HG03575 (cell line): ENCODE data around the gene CLDN24.
"Not testable (repeated sequence)": the region's sequence is repeated elsewhere in the genome, so short reads cannot be mapped to it uniquely, and the experiment has no call there.

ENCODE experiments used
- ATAC-seq: cut with Tn5 transposase; IDR thresholded peaks from one replicate; pipeline ENCODE4 v1.9.1; 2021; ENCODE audit not compliant: unreplicated experiment, insufficient number of reproducible peaks, low FRiP score; ENCODE audit errors: extremely low read depth

The CLDN24 gene

DNA sequence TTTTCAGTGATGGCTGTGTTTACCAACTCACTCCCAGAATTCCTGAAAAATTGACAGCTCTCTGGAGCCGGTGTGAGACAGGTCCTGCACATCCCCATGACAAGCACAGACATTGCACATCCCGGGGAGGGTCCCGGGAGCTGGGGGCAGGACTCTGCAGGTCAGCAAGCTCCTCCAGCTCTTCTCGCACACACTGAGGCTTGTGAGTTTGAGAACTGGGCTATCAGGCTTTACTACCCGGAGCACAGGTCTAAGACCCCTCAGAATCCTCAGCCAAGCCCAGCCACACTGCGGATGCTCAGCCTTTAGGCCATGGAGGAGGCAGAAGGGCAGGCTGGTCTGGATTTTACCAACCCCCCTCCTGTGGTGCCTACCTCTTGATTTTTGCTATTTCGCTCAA, 5.6 kb upstream of the CLDN24 start:
- ATAC-seq, result no peak

DNA sequence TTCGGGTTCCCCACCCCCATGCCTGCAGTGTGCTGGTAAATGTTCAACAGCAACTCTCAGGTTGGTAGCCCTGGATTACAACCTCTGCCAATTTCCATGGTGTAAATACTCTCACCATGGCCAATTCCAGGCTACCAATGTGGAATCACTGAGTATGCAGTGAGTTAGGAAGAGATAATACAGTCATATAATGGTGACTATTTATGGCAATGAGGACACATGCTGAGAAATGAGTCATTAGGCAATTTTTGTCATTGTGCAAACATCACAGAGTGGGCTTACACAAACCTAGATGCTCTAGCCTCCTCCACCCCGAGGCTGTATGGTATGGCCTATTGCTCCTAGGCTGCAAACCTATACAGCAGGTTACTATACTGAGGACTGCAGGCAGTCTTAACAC, 4.6 kb upstream of the CLDN24 start:
- ATAC-seq, result no peak

- not testable (repeated sequence) for ATAC-seq
Measured at GRCh38 chr4:183326387-183326786, 4.2 kb upstream of the CLDN24 start.

DNA sequence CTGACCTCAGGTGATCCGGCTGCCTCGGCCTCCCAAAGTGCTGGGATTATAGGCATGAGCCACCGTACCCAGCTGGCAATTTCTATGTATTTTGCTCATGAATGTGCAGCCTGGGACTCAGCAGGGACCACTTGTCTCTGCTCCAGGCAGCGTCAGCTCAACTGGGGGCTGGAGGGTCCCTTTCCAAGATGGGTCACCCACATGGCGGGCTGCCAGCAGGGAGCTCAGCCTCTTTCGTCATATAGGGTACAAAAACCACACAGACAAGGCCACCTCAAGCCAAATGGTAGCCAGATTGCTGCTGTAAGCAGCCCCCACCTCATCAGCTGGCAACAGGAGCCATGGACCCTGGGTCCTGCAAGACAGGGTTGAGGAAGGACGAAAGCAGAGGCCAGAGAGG, 2.4 kb upstream of the CLDN24 start:
- no peak for ATAC-seq

GRCh38 chr4:183324056-183324455, 1.8 kb upstream of the CLDN24 start:
- not testable (repeated sequence) for ATAC-seq

DNA sequence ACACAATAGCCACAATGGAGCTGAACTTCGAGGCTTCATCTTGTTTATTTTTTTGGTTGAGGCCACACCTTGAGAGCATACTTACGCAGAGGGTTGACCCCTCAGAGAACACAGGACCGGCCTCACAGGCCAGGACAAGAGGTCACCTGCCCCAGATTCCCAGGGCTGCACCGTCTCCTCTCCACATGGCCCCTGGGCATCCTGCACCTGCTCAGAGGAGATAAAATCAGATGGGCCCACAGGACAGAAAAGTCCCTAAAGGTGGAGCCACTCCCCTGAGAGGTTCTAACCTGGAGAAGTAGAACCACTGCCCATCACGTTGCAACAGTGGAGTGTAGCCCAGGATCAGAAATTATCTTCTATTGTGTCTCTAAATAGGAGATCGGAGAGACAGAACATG, 1.1 kb upstream of the CLDN24 start:
- ATAC-seq, result no peak

- no peak for ATAC-seq
Measured at GRCh38 chr4:183321516-183321915, 710 bp downstream of the CLDN24 start.

DNA sequence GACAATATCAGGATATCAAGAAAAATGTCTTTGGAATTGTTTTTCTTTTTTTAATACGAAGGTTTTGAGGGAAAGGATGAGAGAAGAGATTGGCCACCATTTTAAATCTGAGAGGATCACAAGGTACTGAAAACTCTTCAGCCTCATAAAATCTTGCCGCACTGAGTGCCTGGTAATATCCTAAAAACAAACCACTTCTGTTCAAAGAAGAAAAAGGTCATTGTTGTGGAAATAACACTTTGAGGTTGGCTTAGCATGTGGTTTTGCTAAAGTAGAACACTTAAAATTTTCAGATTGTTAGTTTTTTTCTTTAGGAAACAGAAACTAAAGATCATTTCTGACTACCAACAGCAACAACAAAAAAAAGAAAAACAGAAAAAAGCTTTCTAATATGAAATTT, 1.1 kb downstream of the CLDN24 start:
- no peak for ATAC-seq

DNA sequence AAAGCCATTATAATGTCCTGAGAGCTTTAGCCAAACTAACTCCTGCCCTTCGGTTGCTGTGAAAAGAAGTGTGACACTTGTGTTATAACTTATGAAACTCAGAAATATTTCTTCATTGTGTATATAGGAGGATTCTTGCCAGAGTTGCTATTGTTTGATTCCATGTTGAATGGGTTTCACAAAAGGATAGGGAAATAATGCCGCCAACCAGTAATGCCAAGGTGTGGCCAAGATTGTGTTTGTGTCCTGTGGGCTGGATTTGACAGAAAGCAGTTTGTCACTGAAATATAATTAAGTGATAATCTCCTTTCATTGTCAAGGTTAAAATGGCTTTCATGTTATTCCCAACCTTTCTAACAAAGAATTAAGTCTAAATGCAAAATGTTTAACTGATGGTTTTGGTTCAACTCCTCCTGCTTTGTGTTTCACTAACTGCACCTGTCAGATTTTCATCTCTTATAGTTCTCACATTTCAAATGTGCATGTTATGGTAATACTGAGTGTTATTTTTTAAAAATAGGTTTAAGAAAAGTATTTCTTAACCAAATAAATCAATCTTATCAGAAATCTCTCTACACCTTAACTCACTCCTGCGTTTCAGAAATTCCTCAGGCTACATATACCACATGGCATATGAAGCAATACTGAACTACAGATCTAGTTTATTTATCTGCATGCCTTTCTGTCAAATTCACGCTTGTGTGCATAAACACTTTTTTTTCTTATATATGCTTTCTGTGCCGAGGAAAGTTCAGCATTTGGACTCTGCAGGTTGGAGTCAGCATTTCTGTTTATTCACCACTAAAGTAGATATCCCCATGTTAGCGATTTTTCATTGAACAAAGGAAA, 1.8 kb downstream of the CLDN24 start, which contains the start of gene CLDN22:
CLDN22 (minus strand) TSS at position 66 of the 849 bp plus-strand sequence; CDS start at position 8, 58 bp downstream.
- no peak for ATAC-seq

- ATAC-seq, result no peak
Measured at GRCh38 chr4:183318656-183319055, 3.6 kb downstream of the CLDN24 start.

GRCh38 chr4:183314806-183315205, 7.4 kb downstream of the CLDN24 start:
- no peak for ATAC-seq

DNA sequence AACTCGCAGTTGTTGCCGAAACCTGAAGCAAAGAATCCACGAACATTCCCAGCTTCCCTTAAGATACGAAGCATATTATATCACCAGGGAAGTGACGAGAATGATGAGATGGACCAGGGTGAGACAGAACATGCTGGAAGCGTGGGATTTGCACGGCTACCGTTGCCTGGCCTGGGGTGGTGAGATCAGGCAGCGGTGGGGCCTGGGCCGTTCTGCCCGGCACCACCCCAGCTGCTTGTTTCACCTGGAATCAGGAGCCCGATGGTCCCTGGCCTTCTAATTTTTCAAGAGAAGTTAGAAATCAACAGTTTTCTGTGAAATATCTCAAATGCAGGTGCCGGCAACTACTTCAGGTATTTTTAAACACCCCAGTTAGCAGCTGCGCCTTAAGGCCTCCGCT, 7.9 kb downstream of the CLDN24 start:
- ATAC-seq, result no peak

- ATAC-seq, result no peak
Measured at GRCh38 chr4:183312841-183313240, 9.4 kb downstream of the CLDN24 start.

- ATAC-seq, result no peak
Measured at GRCh38 chr4:183306811-183307210, 15.4 kb downstream of the CLDN24 start.

- no peak for ATAC-seq
Measured at GRCh38 chr4:183304538-183304937, 17.7 kb downstream of the CLDN24 start.

GRCh38 chr4:183304067-183304466, 18.2 kb downstream of the CLDN24 start:
- ATAC-seq, result no peak

DNA sequence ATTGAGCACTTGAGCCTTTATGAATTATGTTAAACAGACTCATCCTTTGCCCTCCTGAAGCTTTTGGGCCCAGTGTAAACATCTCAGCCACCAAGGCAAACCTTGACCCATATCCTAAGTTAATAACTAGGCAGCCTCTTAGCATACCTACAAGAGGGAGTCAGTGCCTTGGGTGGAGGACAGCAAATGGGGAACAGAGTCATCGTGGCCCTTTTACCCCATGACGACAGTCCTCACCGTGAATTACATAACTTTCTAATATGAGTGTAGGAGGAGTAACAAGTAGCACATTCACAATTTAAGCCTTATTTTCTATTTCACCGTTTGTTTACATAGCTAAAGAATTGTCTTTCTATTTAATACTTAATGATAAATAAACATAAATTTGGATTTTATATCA, 18.9 kb downstream of the CLDN24 start:
- ATAC-seq, result no peak

GRCh38 chr4:183300655-183301054, 21.6 kb downstream of the CLDN24 start:
- no peak for ATAC-seq

DNA sequence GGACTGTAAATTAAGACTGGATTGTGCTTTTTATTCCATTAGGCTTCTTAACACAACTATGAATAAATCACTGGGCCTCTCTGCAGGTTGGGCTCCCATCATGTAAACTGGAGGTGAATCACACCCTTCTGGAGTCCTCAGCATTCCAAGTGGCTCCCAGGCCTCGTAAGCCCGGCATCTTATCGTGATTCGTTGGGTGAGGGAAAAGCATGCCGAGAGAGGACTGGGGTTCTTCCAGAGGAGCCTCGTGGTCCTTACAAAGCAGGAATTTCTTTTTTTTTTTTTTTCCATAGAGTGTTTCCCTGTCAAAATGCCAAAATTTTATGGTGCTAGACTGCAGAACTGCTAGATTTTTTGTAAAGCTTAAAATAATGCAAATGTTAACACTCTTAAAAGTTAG, 22.2 kb downstream of the CLDN24 start:
- no peak for ATAC-seq

DNA sequence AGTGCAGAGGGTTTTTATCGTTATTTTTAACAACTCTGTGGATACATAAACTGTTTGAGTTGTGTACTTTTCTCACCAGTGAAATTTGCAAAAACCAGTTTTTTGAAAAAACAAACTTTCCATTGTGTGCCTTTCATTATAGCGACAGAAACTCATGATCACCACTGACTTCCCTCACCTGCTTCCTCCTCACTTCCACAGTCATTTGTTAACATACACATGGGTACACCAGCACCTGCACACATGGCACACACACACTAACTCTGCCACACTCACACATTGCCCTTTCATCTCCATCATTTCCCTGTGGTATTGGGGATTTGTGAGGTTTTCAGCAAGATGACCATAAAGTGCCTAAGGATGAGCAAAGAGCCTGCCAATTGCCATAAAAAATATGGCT, 22.8 kb downstream of the CLDN24 start:
- no peak for ATAC-seq

DNA sequence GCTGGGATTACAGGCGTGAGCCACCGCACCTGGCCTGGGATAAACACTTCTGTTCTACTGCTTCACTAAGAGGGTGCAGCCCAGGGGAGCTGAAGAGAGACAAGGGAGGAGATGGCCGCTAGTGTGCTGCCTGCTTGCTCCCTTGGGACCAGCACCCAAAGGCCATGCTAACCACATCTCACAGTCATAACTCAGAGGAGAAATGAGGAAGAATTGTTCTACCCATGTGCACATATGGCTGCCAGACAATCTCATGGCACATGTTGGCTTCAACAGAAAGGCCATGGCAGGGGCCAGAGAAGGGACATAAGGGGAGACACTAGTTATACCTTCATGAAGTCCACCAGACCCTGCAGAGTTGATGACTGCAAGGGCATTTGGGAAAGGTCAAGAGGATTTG, 24.6 kb downstream of the CLDN24 start:
- ATAC-seq, result no peak
